Measurements from ENCODE around the gene NCOA7.
"Not testable (repeated sequence)": the region's sequence is repeated elsewhere in the genome, so short reads cannot be mapped to it uniquely, and the experiment has no call there.

DNA sequence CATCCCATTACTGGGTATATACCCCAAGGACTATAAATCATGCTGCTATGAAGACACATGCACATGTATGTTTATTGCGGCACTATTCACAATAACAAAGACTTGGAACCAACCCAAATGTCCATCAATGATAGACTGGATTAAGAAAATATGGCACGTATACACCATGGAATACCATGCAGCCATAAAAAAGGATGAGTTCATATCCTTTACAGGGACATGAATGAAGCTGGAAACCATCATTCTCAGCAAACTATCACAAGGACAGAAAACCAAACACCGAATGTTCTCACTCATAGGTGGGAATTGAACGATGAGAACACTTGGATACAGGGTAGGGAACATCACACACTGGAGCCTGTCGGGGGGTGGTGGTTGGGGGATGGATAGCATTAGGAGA lies 57.5 kb downstream of the NCOA7 start:
- not testable (repeated sequence) for TF ChIP-seq OSR1 (CRISPR knock-in tag; IDR thresholded peaks at IDR 0.05); ZNF8 (CRISPR knock-in tag; IDR thresholded peaks at IDR 0.05); ZFP3 (CRISPR knock-in tag; IDR thresholded peaks at IDR 0.05); RARB (CRISPR knock-in tag; IDR thresholded peaks at IDR 0.05); TOX (CRISPR knock-in tag; IDR thresholded peaks at IDR 0.05; ENCODE audit: borderline replicate concordance); ZC3H10 (CRISPR knock-in tag; IDR thresholded peaks at IDR 0.05); ZFP30 (CRISPR knock-in tag; IDR thresholded peaks at IDR 0.05); PATZ1 (CRISPR knock-in tag; IDR thresholded peaks at IDR 0.05; ENCODE audit: borderline replicate concordance); ZNF565 (CRISPR knock-in tag; conservative IDR thresholded peaks at IDR 0.05; ENCODE audit: low read depth)
- TF ChIP-seq, protein P1, sequence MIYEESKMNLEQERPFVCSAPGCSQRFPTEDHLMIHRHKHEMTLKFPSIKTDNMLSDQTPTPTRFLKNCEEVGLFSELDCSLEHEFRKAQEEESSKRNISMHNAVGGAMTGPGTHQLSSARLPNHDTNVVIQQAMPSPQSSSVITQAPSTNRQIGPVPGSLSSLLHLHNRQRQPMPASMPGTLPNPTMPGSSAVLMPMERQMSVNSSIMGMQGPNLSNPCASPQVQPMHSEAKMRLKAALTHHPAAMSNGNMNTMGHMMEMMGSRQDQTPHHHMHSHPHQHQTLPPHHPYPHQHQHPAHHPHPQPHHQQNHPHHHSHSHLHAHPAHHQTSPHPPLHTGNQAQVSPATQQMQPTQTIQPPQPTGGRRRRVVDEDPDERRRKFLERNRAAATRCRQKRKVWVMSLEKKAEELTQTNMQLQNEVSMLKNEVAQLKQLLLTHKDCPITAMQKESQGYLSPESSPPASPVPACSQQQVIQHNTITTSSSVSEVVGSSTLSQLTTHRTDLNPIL (CRISPR knock-in tag; IDR thresholded peaks at IDR 0.05; ENCODE audit: low read depth), result not testable (repeated sequence)
